Tibial nerve (tissue), 3 donors: ENCODE results near the gene ADAM33.

Experiments
- EP300 ChIP-seq, 2 donors: sonication (generic); formaldehyde crosslinking; IDR thresholded peaks; one replicate each; pipeline ENCODE4 v1.6.1; 2017; ENCODE audit warnings: antibody characterized with exemption in 2 of 2, mild to moderate bottlenecking in 1 of 2
- POLR2A ChIP-seq, 2 donors: fragments of 450-650 bp; IDR thresholded peaks; one replicate each; pipeline ENCODE4 v1.6.1; 2017; ENCODE audit warnings: antibody characterized with exemption in 2 of 2, mild to moderate bottlenecking in 2 of 2, moderate library complexity in 2 of 2

DNA sequence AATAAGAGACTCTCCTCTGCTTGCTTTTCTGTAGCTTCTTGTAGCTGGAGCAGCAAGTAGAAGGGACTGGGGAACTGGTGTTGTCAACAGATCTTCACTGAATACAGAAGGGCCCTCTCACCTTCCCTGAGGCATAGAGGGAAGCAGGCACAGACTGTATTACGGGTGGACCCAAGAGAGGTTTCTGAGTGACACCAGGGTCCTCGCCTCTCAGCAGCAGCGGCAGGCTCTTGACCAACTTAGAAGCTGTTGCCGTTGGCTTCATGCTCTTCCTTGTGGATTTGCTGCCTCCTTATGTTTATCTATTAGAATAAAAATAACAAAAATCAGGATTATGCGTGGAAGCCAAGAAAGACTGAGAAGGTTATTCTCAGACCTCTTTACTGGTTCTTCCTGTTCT is 50.3 kb downstream of the ADAM33 start:
- TF ChIP-seq POLR2A (IDR thresholded peaks at IDR 0.05): no peak
- TF ChIP-seq EP300 (IDR thresholded peaks at IDR 0.05): no peak
